Panc1 (cell line): ENCODE results near the gene PAPPA. TPM values are rescaled to one million over a fixed set of nuclear protein-coding genes. Genes with fewer than 3 reads are reported as not detected.

Source experiments
- ATAC-seq: fragments of 200-7000 bp; cut with Tn5 transposase; 2 replicates; pipeline ENCODE4 v1.9.1; 2020; ENCODE audit warnings: mild to moderate bottlenecking, moderate library complexity
- BruUV-seq: library from RNA; stranded (reverse); fragments of 400-500 nt; replicated peaks from 2 replicates; lab custom pipeline; 2021; lab: Mats Ljungman, UMichigan
- CTCF ChIA-PET: fragments of 300-600 bp; sonication (Branson Sonifier 250); formaldehyde crosslinking; loops from one replicate; lab custom pipeline; 2022; ENCODE audit warnings: antibody characterized with exemption; lab: Charles Lee
- POLR2A ChIA-PET: fragments of 300-600 bp; sonication (Branson Sonifier 250); formaldehyde crosslinking; loops from one replicate; lab custom pipeline; 2022; ENCODE audit warnings: antibody characterized with exemption; lab: Charles Lee
- DNase-seq: peaks from one replicate; pipeline ENCODE4 v3.0.0-alpha.2; 2010; ENCODE audit warnings: low read depth, low spot score
- H3K27ac ChIP-seq: 2 replicates; pipeline ENCODE4 v1.5.1; 2011; ENCODE audit warnings: mild to moderate bottlenecking, low read length, inconsistent platforms
- H3K27me3 ChIP-seq: fragments of 200-500 bp; sonication (Bioruptor generic); 2 replicates; pipeline ENCODE4 v1.6.0; 2014; ENCODE audit warnings: low read length, inconsistent platforms; ENCODE audit not compliant: control insufficient read depth, insufficient read depth
- H3K36me3 ChIP-seq: fragments of 200-500 bp; sonication (Bioruptor generic); 2 replicates; pipeline ENCODE4 v1.5.1; 2014; ENCODE audit warnings: inconsistent platforms, mild to moderate bottlenecking, low read length, moderate library complexity; ENCODE audit not compliant: control insufficient read depth, insufficient read depth
- H3K4me1 ChIP-seq: 2 replicates; pipeline ENCODE4 v1.5.1; 2011; ENCODE audit warnings: inconsistent platforms, mild to moderate bottlenecking, low read length, moderate library complexity; ENCODE audit not compliant: control insufficient read depth, insufficient read depth
- H3K4me3 ChIP-seq, 2 experiments: 2 replicates each; pipeline ENCODE4 v1.5.1; 2011 to 2012; ENCODE audit warnings: low read depth in 2 of 2, low read length in 2 of 2, mild to moderate bottlenecking in 2 of 2, inconsistent platforms in 1 of 2, moderate library complexity in 1 of 2
- H3K9me3 ChIP-seq: fragments of 200-500 bp; sonication (Bioruptor generic); 2 replicates; pipeline ENCODE4 v1.5.1; 2014; ENCODE audit warnings: low read depth, mild to moderate bottlenecking, inconsistent platforms, low read length, moderate library complexity; ENCODE audit not compliant: control insufficient read depth, insufficient read depth
- POLR2AphosphoS5 ChIP-seq: IDR thresholded peaks from 2 replicates; pipeline ENCODE4 v1.6.1; 2012; ENCODE audit warnings: mild to moderate bottlenecking, low read depth, low read length, moderate library complexity
- SIN3A ChIP-seq: IDR thresholded peaks from 2 replicates; pipeline ENCODE4 v1.6.1; 2012; ENCODE audit warnings: low read depth, mild to moderate bottlenecking, low read length, moderate library complexity, borderline replicate concordance; ENCODE audit not compliant: insufficient read depth
- TCF7L2 ChIP-seq: IDR thresholded peaks from 2 replicates; pipeline ENCODE4 v1.6.1; 2011; ENCODE audit warnings: mild to moderate bottlenecking, low read depth, low read length, inconsistent platforms
- in situ Hi-C: cut with HindIII; loops from 2 replicates; pipeline ENCODE4 v1.10.0; 2016; ENCODE audit warnings: low sequenced_read_pairs, low pct_unique_long_range_greater_than_20kb
- intact Hi-C: fragments of 100-400 bp; cut with micrococcal nuclease; formaldehyde crosslinking; loops from one replicate; pipeline ENCODE4 v1.10.0; 2022; ENCODE audit not compliant: unreplicated experiment
- total RNA-seq: library from RNA; stranded (reverse); gene quantifications from one replicate; pipeline ENCODE4 v1.2.1, GENCODE V29; 2021; ENCODE audit not compliant: unreplicated experiment
- TF ChIP-seq, protein P1 (sequence below), 2 experiments: IDR thresholded peaks; 2 replicates each; pipeline ENCODE4 v1.6.1; 2011 to 2012; ENCODE audit warnings: low read depth in 2 of 2, control low read depth in 1 of 2, low read length in 1 of 2, mild to moderate bottlenecking in 1 of 2, moderate library complexity in 1 of 2; ENCODE audit not compliant: insufficient read depth in 1 of 2
- TF ChIP-seq, protein P2 (sequence below): fragments of 450-650 bp; IDR thresholded peaks from 2 replicates; pipeline ENCODE4 v1.5.1; 2017; ENCODE audit warnings: mild to moderate bottlenecking

PAPPA gene
- total RNA-seq, 1 experiment from 2014 or later: 1.2 TPM

DNA sequence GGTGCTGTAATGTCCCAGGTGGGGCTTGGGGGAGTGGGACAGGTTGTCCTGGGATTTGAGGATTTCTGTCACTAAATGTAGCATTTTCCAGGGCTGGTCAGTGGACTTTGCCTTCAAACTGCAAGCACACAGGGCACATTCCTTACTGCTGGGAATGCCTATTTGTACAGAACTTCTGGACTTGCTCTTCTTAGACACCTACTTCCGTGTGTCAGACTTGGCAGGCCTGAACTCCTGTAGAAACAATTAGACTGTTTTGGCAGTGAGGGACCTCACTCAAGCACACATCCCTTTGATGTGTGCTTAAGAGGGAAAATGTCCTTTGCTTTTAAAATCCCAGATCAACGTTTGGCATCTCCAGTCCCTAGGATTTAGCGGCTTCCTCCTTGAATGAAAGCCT lies 192.2 kb downstream of the PAPPA start:
- H3K27ac ChIP-seq: no peak overlapping the region
- no peaks in the 10 kb centered on the region for H3K4me1 ChIP-seq
- ATAC-seq (no peak), DNase-seq (no peak)
- intact Hi-C loops (no loop called here), in situ Hi-C loops (no loop called here)
- POLR2A ChIA-PET: no interaction called here
- no peaks in the 10 kb centered on the region for H3K36me3 ChIP-seq
- H3K27me3 ChIP-seq: no peaks in the 10 kb centered on the region
- CTCF ChIA-PET: interaction anchor here (0.7 kb wide), 1 partner anchor 184 kb away, joined by 7 read pairs; no protein-coding TSS in a partner anchor
- no peak overlapping the region for H3K4me3 ChIP-seq
- TF ChIP-seq, protein P1, sequence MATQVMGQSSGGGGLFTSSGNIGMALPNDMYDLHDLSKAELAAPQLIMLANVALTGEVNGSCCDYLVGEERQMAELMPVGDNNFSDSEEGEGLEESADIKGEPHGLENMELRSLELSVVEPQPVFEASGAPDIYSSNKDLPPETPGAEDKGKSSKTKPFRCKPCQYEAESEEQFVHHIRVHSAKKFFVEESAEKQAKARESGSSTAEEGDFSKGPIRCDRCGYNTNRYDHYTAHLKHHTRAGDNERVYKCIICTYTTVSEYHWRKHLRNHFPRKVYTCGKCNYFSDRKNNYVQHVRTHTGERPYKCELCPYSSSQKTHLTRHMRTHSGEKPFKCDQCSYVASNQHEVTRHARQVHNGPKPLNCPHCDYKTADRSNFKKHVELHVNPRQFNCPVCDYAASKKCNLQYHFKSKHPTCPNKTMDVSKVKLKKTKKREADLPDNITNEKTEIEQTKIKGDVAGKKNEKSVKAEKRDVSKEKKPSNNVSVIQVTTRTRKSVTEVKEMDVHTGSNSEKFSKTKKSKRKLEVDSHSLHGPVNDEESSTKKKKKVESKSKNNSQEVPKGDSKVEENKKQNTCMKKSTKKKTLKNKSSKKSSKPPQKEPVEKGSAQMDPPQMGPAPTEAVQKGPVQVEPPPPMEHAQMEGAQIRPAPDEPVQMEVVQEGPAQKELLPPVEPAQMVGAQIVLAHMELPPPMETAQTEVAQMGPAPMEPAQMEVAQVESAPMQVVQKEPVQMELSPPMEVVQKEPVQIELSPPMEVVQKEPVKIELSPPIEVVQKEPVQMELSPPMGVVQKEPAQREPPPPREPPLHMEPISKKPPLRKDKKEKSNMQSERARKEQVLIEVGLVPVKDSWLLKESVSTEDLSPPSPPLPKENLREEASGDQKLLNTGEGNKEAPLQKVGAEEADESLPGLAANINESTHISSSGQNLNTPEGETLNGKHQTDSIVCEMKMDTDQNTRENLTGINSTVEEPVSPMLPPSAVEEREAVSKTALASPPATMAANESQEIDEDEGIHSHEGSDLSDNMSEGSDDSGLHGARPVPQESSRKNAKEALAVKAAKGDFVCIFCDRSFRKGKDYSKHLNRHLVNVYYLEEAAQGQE (IDR thresholded peaks at IDR 0.05; ENCODE audit: insufficient read depth in 1 of 2, low read depth in 2 of 2, low read length in 1 of 2): no peak
- TF ChIP-seq TCF7L2: no peak
- TF ChIP-seq POLR2AphosphoS5: no peak
- H3K9me3 ChIP-seq: no peaks in the 10 kb centered on the region
- BruUV-seq: no TSS peak

DNA sequence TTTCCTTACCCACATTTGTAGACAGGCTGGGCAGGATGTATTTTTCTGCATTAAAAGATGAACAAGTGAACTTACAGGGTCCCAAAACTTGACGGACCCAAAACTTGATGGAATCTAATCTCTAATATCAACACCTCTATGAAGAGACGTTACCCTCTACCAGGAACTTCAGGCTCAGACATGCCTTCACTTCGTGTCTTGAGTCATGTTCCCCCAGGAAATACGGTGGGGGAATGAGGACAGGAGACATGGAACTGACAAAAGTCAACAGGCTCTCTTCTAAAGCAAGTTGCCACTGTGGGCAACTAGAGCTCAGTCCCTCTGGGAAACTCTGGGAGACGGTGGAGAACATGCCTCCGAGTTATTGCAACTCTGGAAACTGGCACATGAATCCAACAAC lies 196.1 kb downstream of the PAPPA start:
- CTCF ChIA-PET: no interaction called here
- ATAC-seq: no peak
- intact Hi-C loops: no loop called here

More for the DNA sequence above, 196.1 kb downstream of the PAPPA start:
- no peak overlapping the region for H3K27ac ChIP-seq
- in situ Hi-C loops: no loop called here
- BruUV-seq: no TSS peak
- no peaks in the 10 kb centered on the region for H3K36me3 ChIP-seq
- H3K4me1 ChIP-seq: no peaks in the 10 kb centered on the region
- no peaks in the 10 kb centered on the region for H3K27me3 ChIP-seq
- POLR2A ChIA-PET: no interaction called here
- no peak for DNase-seq
- H3K4me3 ChIP-seq: no peak overlapping the region
- TF ChIP-seq TCF7L2: no peak
- no peak for TF ChIP-seq POLR2AphosphoS5
- TF ChIP-seq, protein P2, sequence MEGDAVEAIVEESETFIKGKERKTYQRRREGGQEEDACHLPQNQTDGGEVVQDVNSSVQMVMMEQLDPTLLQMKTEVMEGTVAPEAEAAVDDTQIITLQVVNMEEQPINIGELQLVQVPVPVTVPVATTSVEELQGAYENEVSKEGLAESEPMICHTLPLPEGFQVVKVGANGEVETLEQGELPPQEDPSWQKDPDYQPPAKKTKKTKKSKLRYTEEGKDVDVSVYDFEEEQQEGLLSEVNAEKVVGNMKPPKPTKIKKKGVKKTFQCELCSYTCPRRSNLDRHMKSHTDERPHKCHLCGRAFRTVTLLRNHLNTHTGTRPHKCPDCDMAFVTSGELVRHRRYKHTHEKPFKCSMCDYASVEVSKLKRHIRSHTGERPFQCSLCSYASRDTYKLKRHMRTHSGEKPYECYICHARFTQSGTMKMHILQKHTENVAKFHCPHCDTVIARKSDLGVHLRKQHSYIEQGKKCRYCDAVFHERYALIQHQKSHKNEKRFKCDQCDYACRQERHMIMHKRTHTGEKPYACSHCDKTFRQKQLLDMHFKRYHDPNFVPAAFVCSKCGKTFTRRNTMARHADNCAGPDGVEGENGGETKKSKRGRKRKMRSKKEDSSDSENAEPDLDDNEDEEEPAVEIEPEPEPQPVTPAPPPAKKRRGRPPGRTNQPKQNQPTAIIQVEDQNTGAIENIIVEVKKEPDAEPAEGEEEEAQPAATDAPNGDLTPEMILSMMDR: no peak
- no peak for TF ChIP-seq SIN3A
- TF ChIP-seq, protein P1 (IDR thresholded peaks at IDR 0.05; ENCODE audit: insufficient read depth in 1 of 2, low read depth in 2 of 2, low read length in 1 of 2): no peak
- H3K9me3 ChIP-seq: no peaks in the 10 kb centered on the region
